Epithelial cell of proximal tubule (primary cell): ENCODE data around the gene ACER2. TPM values are rescaled to one million over a fixed set of nuclear protein-coding genes. Genes with fewer than 3 reads are reported as not detected.
"Not testable (repeated sequence)": the region's sequence is repeated elsewhere in the genome, so short reads cannot be mapped to it uniquely, and the experiment has no call there.

ENCODE experiments used
- DNase-seq: peaks from one replicate; pipeline ENCODE4 v3.0.0-alpha.2; 2011; ENCODE audit warnings: low read depth
- H3K4me3 ChIP-seq: 2 replicates; pipeline ENCODE4 v1.5.1; 2011; ENCODE audit warnings: low read depth, mild to moderate bottlenecking, low read length
- total RNA-seq: library from RNA; depleted of rRNA; stranded (reverse); fragments of >200 nt; gene quantifications from 2 replicates; pipeline ENCODE4 v1.2.3, GENCODE V29; 2015
- TF ChIP-seq, protein P1 (sequence below): conservative IDR thresholded peaks from 2 replicates; pipeline ENCODE4 v1.5.1; 2012; ENCODE audit warnings: low read depth, mild to moderate bottlenecking, low read length

Gene ACER2
- total RNA-seq, 1 donor from 2014 or later, result 4.1 TPM

- DNase-seq, result no peak
- TF ChIP-seq, protein P1, sequence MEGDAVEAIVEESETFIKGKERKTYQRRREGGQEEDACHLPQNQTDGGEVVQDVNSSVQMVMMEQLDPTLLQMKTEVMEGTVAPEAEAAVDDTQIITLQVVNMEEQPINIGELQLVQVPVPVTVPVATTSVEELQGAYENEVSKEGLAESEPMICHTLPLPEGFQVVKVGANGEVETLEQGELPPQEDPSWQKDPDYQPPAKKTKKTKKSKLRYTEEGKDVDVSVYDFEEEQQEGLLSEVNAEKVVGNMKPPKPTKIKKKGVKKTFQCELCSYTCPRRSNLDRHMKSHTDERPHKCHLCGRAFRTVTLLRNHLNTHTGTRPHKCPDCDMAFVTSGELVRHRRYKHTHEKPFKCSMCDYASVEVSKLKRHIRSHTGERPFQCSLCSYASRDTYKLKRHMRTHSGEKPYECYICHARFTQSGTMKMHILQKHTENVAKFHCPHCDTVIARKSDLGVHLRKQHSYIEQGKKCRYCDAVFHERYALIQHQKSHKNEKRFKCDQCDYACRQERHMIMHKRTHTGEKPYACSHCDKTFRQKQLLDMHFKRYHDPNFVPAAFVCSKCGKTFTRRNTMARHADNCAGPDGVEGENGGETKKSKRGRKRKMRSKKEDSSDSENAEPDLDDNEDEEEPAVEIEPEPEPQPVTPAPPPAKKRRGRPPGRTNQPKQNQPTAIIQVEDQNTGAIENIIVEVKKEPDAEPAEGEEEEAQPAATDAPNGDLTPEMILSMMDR, result no peak
- no peak overlapping the region for H3K4me3 ChIP-seq
Observed at GRCh38 chr9:19386502-19387044, 22.2 kb upstream of the ACER2 start.

GRCh38 chr9:19387317-19387716, 21.5 kb upstream of the ACER2 start:
- TF ChIP-seq, protein P1, result no peak
- H3K4me3 ChIP-seq, result no peak overlapping the region
- DNase-seq, result no peak

DNA sequence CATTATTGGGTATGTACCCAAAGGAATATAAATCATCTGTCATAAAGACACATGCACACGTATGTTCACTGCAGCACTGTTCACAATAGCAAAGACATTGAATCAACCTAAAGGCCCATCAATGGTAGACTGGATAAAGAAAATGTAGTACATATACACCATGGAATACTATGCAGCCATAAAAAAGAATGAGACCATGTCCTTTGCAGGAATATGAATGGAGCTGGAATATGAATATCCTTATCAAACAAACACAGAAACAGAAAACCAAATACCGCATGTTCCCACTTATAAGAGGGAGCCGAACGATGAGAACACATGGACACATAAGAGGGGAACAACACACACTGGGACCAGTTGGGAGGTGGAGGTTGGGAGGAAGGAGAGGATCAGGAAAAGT, 19.3 kb upstream of the ACER2 start:
- H3K4me3 ChIP-seq, DNase-seq: not testable (repeated sequence)

GRCh38 chr9:19397845-19398244, 11.0 kb upstream of the ACER2 start:
- no peak for DNase-seq
- H3K4me3 ChIP-seq, result no peak overlapping the region
- TF ChIP-seq, protein P1, result no peak

DNA sequence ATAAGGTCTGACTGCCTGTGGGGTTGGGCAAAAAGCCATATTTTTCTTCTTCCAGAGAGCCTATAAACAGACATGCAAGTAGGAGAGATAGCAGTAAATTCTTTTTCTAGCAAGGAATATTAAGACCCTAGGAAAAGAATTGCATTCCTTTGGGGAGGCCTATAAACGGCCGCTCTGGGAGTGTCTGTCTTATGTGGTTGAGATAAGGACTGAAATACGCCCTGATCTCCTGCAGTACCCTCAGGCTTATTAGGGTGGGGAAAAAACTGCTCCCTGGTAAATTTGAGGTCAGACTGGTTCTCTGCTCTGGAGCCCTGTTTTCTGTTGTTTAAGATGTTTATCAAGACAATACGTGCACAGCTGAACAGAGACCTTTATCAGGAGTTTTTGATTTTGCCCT, 5.6 kb upstream of the ACER2 start:
- not testable (repeated sequence) for H3K4me3 ChIP-seq, DNase-seq

- no peak overlapping the region for H3K4me3 ChIP-seq
- no peak for DNase-seq
- TF ChIP-seq, protein P1, result no peak
Observed at GRCh38 chr9:19404283-19405075, 4.3 kb upstream of the ACER2 start.

GRCh38 chr9:19405771-19406170, 3.0 kb upstream of the ACER2 start:
- TF ChIP-seq, protein P1, result no peak
- DNase-seq, result no peak
- no peak overlapping the region for H3K4me3 ChIP-seq

GRCh38 chr9:19408316-19408692, 505 bp upstream of the ACER2 start:
- no peak for DNase-seq
- TF ChIP-seq, protein P1, result no peak
- peak overlapping the region; percentile 85 for H3K4me3 ChIP-seq
